Stimulated activated CD4-positive, alpha-beta T cell treated with anti-CD3 and anti-CD28 coated beads, Interleukin-12 subunit alpha, Interleukin-12 subunit beta, amount 100 ng/mL, for 48 hours (primary cell): Measurements from ENCODE around the gene PCDH1.
"Not testable (repeated sequence)": the region's sequence is repeated elsewhere in the genome, so short reads cannot be mapped to it uniquely, and the experiment has no call there.

Experiments used
- DNase-seq, 3 donors: peaks; one replicate each; pipeline ENCODE4 v3.0.0-alpha.2; 2020; ENCODE audit warnings: low read depth in 2 of 3, low spot score in 1 of 3

Gene PCDH1

DNA sequence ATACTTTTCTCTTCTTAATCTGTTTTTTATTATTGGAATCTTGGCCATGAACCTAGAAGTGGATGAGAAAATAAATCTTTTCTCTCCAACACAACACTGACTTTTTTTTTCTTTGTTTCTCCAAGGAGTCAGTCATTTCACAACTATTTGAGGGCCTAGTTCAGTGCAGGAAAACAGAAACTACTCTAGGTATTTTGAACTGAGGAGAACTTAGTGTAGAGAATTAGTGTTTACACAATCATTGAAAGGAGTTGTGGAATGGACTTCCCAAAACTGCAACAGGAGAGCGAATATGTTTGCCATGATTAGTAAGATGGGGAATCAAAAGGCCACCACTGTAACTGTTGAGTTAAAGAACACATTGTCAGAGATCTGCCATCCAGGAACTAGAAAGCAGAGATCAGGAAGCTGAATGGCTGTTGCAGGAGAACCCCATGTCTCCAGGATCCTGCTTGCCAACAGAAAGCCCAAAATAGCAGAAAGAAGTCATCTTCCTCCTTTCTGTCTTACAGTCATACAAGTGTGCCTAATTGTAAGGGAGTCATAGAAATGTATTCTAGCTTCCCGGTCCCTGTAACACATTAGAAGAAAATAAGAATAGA lies 20.3 kb upstream of the PCDH1 start:
- no peak for DNase-seq

DNA sequence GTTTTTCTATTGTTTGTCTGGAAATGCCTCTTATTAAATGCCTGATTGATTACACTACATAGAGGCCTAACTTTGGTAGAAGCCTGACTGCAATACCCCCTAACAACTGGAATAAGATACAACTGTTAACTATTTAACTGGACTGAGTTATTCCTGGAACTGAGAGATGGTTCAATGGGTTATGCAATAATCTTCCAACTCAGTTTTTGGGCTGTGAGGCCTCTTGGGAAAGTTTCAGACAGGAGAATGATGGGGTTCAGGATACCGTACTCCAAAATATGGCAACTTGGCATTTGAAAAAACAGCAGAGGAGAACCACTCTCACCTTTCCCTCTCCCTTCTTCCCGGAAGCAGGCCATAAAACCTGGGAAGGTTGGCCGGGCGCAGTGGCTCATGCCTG lies 19.2 kb upstream of the PCDH1 start:
- DNase-seq, result no peak

DNA sequence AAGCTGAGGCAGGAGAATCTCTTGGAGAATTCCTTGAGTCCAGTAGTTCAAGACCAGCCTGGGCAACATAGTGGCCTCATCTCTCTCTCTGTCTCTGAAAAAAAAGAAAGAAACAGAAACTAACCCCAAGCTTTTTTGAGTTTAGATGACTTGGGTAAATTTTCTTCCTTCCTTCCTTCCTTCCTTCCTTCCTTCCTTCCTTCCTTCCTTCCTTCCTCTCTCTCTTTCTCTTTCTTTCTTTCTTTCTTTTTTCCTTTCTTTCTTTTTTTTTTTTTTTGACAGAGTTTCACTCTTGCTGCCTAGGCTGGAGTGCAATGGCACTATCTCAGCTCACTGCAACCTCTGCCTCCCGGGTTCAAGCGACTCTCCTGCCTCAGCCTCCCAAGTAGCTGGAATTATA lies 12.2 kb upstream of the PCDH1 start:
- DNase-seq, result not testable (repeated sequence)

DNA sequence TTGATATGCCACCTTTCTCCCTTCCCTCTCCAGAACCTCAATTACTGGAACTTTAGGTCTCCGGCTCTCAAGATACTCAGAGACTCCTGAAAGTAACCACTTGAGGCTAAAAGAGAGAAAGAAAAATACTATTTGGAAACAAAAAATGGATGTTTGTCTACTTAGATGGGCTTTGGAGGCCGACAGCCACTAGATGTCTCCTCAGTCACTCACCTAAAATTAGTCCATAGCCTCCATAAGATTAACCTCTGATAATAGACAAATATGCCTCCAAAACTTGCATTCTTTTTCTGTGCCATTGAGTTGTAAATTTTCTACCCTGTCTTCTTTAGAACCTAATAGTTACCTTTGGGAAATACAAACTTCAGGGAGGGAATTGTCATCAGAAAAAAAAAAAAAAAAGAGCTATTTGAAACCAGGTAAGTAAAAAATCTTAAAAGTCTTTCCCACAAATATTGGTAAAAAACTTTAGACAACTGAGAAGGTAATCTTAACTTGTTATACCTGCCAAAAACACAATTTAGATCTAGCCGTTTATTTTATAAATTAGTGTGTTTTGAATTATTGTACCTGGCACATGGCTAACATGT lies 11.2 kb upstream of the PCDH1 start:
- DNase-seq, result no peak

DNA sequence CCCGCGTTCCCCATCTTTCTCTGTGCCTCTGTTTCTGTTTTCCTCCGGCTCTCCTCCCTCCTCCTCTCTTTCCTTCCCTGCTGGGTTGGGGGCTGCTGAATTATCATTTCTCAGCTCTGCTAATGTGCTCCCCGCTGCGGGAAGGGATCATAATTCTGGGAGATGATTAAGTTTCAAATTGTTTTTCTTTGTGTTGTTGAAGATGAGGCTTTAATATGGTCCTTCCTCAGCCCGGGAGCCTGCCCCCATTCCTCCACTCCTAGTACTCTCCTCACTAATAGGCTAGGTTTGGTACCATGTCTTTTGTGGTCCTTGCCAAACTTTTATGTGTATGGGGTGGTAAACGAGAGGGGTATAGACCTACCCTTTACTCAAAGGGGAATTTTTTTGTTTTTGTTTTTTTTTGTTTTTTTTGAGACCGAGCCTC lies 5.7 kb upstream of the PCDH1 start:
- DNase-seq, result no peak

DNA sequence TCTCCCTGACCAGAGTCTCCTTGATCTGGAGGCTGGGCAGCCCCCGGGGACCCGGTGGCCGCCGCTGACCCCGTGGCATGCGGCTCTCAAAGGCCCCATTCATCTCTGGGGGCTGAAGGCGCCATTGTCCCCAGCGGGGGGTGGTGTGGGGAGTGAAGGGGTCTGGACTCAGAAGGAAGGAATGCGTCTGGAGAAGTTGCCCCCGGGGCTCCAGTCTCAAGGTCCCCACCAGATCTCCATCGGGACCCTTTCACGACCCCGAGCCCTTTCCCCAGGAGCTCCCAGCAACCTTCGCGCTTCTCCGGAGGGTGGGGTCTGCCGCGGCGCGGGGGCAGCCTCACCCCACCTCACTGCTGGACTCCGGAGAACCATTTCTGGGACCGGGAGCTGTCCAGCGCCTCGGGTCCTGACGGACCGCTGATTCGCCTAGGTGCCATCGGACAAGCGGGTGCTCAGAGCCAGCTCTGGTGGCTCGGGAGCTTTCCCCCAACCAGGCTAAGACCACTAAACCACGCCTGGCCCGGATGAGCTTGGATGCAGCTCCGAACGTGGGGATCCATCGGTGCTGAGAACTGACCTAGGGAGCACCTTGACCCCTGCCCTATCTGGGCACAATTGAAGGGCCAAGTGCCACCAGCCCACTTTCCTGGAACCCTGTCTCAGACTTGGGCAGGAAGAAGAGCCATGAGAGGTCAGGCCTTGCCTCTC lies 5.1 kb upstream of the PCDH1 start:
- DNase-seq, result no peak

DNA sequence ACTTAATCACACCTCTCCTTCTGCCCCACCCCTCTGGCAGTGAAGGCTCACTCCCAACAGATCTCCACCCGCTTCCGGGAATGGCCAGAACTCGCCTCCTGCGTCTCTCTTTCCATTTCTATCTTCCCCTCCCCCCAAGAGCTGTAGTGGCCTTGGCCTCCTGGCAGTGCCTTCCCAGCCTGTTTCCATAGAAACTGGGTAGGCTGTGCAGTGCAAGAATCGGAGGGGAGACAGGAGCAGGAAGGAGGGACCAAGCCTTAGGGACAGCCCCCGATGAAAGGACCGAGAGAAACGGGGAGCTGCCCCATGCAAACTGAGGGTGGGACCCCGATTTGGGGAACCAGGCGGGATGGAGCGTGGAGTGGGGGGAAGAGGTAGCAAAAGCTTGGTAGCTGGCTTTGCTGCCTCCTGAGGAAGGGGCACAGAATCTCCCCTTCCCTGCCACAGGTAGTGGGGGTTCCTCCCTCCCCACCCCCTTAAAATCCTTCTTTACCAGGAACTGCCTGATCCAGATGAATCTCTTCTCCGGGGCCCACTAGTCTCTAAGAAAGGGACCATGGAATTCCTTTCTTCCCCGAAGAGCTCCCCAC lies 4.5 kb upstream of the PCDH1 start:
- DNase-seq, result no peak

DNA sequence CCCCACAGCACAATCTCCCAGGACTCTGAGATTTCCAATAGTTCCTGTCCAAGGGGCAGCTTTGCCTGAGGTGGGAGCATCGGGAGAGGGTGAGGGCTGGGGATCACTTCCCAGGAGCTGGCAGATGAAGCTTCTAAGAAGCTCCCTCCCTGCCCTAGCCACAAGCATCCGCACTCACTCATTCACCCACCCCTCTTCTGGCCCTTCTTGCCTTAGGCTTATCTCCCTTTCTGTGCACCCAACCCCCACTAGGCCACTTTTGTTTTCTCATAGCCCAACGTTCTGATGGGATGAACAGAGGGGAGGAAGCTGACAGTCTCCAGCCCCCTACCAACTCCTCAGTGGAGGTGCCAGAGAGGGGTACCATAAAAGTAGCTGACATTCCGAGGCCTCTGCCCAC lies 3.7 kb upstream of the PCDH1 start:
- DNase-seq, result no peak

DNA sequence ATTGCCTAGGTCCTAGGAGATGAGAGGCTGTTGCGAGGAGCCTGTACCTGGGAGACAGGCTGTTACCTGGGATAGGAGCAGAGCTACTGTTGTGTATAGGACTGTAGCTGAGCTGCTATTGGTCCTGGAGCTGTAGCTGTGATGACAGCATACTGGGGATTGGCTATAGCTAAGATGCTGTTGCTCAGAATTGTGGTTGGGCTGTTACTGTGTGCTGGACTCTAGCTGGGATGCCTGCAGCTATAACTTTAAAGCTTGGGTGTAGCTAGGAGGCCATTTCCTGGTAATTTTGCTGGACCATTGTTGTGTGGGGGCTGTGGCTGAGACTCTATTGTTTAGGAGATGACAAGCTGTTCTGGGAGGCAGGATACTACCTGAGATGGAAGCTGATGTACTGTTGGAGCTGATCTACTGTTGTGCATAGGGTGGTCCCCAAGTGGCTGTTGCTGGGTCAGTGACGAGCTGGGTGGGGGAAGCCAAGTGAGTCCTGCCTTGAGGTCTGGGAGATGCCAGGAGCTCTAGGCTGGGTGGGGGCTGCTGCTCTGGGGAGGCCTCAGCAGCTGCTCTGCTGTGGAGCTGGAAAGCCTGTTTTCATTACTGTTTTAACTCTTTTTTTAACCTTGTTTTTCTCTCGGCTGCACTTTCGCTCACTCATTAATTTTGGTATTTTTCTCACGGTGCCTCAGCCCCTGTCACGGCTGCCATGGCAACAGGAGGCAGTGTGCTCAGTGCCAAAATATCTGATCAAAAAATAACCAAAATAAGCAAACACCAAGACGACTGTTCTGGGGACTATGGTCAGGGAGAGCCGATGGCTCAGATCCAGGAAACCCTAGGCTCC lies 3.0 kb upstream of the PCDH1 start:
- DNase-seq, result no peak

DNA sequence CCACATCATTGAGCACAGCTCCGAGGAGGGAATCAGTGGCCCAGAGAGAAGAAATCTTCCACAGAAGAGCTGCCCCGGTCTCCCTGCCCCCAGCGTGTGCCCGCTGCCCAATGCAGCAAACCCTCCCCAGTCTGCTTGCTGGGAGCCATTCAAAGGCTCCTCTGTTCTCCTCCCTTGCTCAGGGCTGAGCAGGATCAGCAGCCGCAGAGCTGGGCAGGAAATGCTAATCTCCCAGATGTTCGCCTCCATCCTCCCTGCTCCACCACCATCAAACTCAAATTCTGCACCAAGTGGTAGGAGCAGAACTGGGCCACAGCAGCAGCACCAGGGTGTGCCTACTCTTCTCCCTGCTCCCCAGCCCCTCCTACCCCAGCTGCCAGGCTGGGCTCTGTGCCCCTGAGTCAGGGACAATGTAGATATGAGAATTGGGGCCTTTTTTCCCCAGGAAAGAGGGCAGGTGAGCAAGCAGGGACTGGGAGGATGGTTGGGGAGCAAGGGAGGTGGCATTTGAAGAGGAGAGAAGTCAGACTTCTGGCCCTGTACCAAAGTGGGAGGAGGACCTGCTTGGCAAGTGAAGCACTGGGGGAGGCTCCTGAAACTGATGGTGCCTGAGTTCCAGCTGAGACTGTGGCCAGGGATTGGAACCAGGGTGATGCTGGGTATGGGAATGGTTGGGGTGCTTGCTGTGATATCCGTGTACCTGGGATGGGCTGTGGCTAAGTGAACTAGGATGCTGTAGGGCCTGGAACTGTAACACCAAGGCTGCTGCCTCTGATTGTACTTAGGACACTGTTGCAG lies 1.9 kb upstream of the PCDH1 start:
- no peak for DNase-seq

DNA sequence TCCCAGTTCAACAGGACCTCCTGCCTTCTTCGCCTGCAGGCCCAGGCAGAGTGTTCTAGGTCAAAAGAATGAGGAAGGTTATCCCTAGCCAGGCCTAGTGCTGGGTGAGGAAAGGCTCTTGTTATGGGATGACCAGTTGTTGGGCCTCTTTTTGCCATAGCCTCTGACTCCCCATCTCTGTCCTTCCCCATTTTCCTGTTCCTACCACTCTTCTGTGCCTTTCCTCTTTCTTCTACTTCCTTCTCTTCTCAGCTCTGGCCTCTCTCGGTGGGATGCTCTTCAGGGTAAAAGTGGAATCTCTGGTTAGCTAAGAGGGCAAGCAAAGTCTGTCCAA lies 1.2 kb upstream of the PCDH1 start:
- no peak for DNase-seq

DNA sequence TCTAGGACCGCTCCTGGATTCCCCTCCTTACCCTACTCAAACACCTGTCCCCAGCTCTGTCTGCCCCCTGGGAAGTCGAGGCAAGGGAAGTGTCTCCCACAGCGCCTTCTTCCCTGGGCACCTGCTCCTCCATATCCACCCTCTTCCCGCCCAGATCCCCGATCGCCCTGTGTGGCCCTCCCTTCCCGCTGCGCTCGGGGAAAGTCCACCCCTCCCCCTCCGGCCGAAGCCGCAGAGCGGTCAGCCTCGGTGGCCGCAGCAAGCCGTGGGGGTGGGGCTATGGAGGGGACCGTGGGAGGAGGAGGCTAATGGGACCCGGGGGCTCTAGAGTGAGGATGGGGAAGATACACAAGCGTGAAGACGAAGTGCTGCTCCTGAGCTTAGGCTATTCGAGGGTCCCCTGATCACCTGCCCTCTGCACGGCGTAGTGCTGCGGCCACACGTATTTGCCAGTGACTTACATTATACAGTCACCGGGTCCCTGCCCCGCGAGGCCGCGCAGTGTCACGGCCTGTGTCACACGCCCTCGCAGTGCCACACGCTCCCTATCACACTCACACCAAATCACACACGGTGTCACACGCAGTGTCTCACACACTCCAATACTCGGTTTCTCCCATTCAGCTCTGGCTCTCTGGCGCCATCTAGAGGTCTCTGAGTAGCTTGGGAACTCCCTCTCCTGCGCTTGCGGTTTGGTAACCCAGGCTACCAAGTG lies 658 bp upstream of the PCDH1 start:
- DNase-seq, result peak; percentile 78 to 92 (median 79)

DNA sequence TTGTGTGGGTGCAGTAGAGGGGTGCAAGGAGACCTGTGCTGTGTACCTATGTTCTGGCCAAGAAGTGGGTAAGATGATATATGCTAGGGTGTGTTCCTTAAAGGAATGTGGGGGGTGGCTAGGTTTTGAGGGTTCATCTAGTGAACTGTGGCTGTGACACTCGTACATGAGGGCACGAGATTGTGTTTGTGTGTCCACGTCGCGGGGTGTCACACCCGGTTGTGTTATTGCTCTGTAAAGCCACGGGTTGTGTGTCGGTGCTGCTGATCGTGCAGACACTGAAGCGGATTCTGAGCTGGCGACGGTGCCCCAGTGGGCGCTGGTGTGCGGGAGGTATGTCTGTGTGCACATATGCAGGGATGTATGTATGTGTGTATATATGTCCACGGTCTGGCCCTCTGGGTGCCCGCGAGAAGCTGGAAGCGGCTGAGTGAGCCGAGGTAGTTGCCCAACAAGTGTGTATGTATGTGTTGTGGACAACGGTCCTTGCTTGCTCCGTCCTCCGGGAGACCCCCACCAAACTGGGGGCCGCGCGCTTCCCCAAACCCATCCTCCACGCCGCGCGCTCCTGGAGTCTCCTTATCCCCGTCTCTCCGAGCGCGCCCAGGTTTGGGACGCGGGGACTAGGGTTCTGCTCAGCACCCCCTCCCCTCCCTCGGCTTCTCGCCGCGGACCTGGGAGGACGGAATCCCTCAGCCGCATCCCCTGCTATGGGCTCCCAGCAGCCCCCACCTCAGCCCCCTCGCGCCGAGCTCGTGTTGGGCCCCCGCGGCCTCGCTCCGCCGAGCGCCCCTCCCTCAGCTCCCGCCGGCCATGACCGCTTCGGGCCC lies 639 bp downstream of the PCDH1 start:
- DNase-seq, result peak in 1 of 3 donors; percentile 13

DNA sequence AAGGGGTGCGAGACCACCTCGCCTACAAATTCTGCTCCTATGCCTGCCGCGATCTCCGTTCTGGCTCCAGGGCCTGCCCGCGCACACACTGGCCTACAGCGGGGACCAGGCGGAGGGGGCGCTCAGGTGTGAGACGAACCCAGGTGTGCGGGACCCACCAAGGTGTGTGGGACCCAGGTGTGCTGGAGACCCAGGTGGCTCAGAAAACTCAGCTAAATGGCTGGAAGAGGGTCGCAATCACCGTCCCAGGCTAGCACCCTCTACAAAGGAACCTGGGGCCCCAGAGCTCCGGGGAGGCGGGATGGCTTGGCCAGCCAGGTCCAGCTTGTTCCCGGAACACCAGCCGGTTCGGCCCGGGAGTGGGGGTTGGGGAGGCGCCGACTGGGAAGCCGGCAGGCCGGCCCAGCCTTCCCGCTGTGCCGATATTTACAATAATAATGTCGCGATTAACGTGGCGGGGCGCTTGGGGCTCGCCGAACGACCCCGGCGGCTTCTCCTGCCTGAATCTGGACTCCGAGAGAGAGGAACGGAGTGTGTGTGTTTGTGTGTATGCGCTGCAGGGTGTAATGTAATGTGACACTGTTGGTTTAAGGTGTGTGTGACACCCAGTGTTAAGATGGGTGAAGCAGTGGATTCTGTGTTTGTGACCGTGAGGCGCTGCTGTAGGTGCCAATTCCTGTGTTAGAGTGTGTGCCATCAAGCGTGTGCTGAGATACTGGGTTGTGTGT lies 1.4 kb downstream of the PCDH1 start:
- no peak for DNase-seq

DNA sequence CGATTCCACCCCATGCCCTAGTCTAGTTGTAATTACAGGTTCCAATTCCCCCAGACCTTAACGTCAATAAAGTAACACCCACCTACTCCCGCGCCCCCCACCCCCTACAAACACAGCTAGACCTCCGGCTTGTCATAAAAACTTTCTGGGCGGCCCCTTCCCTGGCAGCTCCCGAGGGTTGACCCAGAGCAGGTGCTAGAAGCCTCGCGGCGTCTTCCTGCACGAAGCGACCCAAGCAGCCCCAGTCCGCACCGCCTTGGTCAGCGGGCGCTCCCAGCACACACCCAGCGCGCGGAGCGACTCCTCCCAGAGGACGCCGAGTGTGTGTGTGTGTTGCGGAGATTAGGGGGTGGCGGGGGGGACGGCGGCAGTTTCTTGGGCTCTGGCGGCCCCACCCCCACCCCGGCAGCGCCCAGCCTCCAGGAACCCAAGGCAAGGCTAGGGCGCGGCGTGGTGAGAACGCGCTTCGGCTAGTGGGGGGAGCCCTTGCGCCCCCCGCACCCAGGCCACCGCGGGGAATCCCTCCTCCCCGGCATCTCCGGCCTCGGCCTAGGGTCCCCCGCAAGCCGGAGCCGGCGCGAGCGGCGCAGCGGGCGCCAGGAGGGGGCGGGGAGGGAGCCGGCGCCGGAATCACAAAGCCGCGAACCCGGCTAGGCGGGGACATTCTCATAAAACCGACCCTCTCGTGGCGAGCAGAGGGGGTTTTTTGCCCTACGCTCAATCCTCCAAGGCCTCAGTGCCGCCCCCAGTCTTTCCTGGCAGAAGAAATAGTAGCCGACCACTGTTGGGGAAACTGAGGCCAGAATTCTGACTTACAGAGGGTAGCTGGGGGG lies 2.2 kb downstream of the PCDH1 start:
- no peak for DNase-seq

DNA sequence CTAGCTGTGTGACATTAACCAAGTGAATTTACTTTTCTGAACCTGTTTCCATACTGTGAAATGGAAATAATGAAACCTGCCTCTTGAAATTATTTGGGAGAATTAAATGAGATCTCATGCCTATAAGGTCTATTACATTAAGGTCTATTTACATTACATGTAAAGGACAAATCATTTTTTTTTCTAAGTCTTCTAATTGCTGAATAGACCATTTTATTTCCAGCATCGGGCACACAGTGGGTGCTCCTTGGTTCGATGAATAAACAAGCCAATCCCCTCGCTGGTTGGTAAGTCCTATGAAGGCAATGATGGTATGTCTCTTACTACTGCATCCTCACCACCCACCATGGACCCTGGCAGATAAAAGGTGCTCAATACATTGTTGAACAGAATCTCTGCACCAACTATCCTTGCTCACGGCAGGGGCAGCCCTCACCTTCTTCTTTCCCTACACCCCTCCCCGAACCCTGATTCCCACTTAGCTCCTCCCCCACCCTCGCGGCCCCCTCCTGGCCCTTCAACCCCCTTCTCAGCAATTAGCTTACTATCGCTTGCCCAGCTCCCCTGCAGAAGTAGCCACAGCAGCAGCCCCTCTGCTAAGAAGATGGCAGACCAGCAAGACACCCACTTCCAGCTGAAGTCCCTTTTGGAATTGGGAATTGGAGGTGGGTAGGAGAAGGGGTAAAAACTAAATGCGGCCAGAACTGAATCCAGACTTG lies 3.0 kb downstream of the PCDH1 start:
- no peak for DNase-seq
